ENCODE measurements around the gene NIPBL. TPM values are rescaled to one million over a fixed set of nuclear protein-coding genes. Genes with fewer than 3 reads are reported as not detected.
"Not testable (repeated sequence)": the region's sequence is repeated elsewhere in the genome, so short reads cannot be mapped to it uniquely, and the experiment has no call there.

The NIPBL gene
- total and polyA plus RNA-seq, 5 experiments from 2014 or later, result 13.8 to 127 (median 36.4) TPM

GRCh38 chr5:36965179-36965578, 88.6 kb downstream of the NIPBL start:
- Mint-ChIP-seq H3K9me3 (peaks cover 0 to 3% (median 0%) of the 10 kb centered on the region in 9 donors), H3K4me3 (no peak overlapping the region), H3K4me1 (peaks cover 0 to 2% (median 0%) of the 10 kb centered on the region in 4 donors), H3K27ac (peak overlapping the region in 4 of 10 donors; percentile 6 to 46 (median 7)), H3K36me3 (peaks cover 8 to 86% (median 32%) of the 10 kb centered on the region in 3 donors), H3K27me3 (no peaks in the 10 kb centered on the region)
- POLR2A ChIA-PET, result no interaction called here
- no peak for ATAC-seq
- DNase-seq, result no peak

- Mint-ChIP-seq H3K36me3 (peaks cover 14 to 83% (median 33%) of the 10 kb centered on the region in 3 donors), H3K9me3 (no peaks in the 10 kb centered on the region), H3K4me1 (peaks cover 0 to 7% (median 3%) of the 10 kb centered on the region in 4 donors), H3K27ac (peak overlapping the region in 1 of 10 donors; percentile 90), H3K4me3 (no peak overlapping the region), H3K27me3 (no peaks in the 10 kb centered on the region)
- no peak for DNase-seq
- POLR2A ChIA-PET, result no interaction called here
- ATAC-seq, result no peak
These were observed 93.3 kb downstream of the NIPBL start for GRCh38 chr5:36969700-36970395.

- Mint-ChIP-seq H3K27ac (no peak overlapping the region), H3K9me3 (peaks cover 0 to 22% (median 4%) of the 10 kb centered on the region in 9 donors), H3K27me3 (no peaks in the 10 kb centered on the region), H3K4me1 (peaks cover 17 to 46% (median 42%) of the 10 kb centered on the region in 4 donors), H3K36me3 (peaks cover 28 to 71% (median 62%) of the 10 kb centered on the region in 3 donors), H3K4me3 (peak overlapping the region in 4 of 10 donors; percentile 4 to 30 (median 11))
- DNase-seq, result no peak
- ATAC-seq, result no peak
- POLR2A ChIA-PET, result no interaction called here
These were observed 101.6 kb downstream of the NIPBL start for GRCh38 chr5:36978196-36978595.

DNA sequence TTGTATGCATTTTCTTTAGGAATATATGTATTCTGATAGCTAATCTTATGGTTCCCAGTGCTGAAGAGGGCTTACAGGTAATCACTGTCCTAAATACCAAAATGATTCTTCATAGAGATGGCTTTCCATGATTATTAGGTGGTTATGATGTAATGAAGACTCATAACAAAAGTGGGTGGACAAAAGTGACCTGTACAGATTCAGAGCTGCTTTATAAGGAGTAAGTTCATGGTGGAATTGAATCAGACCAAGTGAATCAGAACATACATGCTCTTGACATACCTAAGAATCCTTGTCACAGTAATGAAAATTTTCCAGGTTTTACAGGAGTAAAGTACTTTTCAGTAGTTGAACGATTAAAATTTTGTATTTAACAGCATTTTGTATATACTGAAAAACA, 105.6 kb downstream of the NIPBL start:
- H3K4me3 Mint-ChIP-seq, result no peak overlapping the region
- H3K36me3 Mint-ChIP-seq, result peaks cover 29 to 66% (median 54%) of the 10 kb centered on the region in 3 donors
- no peaks in the 10 kb centered on the region for H3K27me3 Mint-ChIP-seq
- peaks cover 0 to 21% (median 4%) of the 10 kb centered on the region in 9 donors for H3K9me3 Mint-ChIP-seq
- no peak for ATAC-seq
- POLR2A ChIA-PET, result no interaction called here
- peaks cover 20 to 57% (median 51%) of the 10 kb centered on the region in 4 donors for H3K4me1 Mint-ChIP-seq
- H3K27ac Mint-ChIP-seq, result no peak overlapping the region
- DNase-seq, result no peak

DNA sequence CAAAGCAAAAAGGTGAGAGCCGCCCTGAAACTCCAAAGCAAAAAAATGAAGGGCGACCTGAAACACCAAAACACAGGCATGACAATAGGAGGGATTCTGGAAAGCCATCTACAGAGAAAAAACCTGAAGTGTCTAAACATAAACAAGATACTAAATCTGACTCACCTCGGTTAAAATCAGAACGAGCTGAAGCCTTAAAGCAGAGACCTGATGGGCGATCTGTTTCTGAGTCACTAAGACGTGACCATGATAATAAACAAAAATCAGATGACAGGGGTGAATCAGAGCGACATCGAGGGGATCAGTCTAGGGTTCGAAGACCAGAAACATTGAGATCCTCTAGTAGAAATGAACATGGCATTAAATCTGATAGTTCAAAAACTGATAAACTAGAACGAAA, 108.8 kb downstream of the NIPBL start:
- peaks cover 21 to 61% (median 48%) of the 10 kb centered on the region in 4 donors for H3K4me1 Mint-ChIP-seq
- peak overlapping the region in 3 of 10 donors; percentile 3 to 53 (median 31) for H3K27ac Mint-ChIP-seq
- no peaks in the 10 kb centered on the region for H3K9me3 Mint-ChIP-seq
- H3K27me3 Mint-ChIP-seq, result no peaks in the 10 kb centered on the region
- POLR2A ChIA-PET, result no interaction called here
- DNase-seq (no peak), ATAC-seq (no peak)
- no peak overlapping the region for H3K4me3 Mint-ChIP-seq
- peaks cover 13 to 54% (median 28%) of the 10 kb centered on the region in 3 donors for H3K36me3 Mint-ChIP-seq

GRCh38 chr5:36988396-36988795, 111.8 kb downstream of the NIPBL start:
- Mint-ChIP-seq H3K4me1 (peaks cover 19 to 50% (median 46%) of the 10 kb centered on the region in 4 donors), H3K9me3 (no peaks in the 10 kb centered on the region), H3K4me3 (no peak overlapping the region), H3K36me3 (peaks cover 13 to 50% (median 18%) of the 10 kb centered on the region in 3 donors), H3K27me3 (no peaks in the 10 kb centered on the region), H3K27ac (peak overlapping the region in 3 of 10 donors; percentile 2 to 59 (median 49))
- POLR2A ChIA-PET, result interaction anchor here (0.6 kb wide), 1 partner anchor 20 kb away, joined by 3 read pairs; no protein-coding TSS in a partner anchor
- ATAC-seq (no peak), DNase-seq (no peak)

GRCh38 chr5:36998578-36998977, 122.0 kb downstream of the NIPBL start:
- Mint-ChIP-seq H3K36me3 (peaks cover 3 to 80% (median 19%) of the 10 kb centered on the region in 3 donors), H3K27me3 (no peaks in the 10 kb centered on the region), H3K9me3 (no peaks in the 10 kb centered on the region), H3K27ac (peak overlapping the region in 4 of 10 donors; percentile 11 to 25 (median 18)), H3K4me1 (peaks cover 0 to 6% (median 3%) of the 10 kb centered on the region in 4 donors), H3K4me3 (no peak overlapping the region)
- POLR2A ChIA-PET, result interaction anchor here (0.9 kb wide), 1 partner anchor 11 kb away, joined by 4 read pairs; no protein-coding TSS in a partner anchor
- ATAC-seq (no peak), DNase-seq (no peak)

DNA sequence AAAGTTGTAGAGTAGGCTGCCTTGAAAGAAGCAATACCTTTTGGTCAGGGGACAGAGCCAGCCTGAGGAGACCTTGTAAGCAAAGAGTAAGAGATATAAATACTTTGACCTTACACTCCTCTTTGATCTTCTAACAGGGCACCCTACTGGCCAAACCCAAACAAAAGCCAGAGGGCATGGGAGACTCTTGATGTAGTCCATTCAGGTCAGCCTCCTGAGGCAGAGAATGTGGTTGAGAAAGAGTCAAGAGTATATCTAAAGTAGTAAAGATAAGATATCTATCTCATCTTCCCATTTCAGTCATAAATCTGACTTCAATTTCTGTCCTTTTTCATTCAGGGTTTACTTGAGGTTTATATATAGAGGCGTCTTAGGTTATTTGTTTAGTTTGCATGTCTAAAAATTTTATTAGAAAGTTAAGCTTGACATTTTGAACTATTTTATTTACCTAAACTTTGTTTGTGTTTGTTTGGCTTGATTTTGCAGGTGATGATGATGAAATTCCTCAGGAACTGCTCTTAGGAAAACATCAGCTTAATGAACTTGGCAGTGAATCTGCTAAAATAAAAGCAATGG, 125.7 kb downstream of the NIPBL start:
- POLR2A ChIA-PET, result no interaction called here
- H3K4me1 Mint-ChIP-seq, result peaks cover 0 to 2% (median 0%) of the 10 kb centered on the region in 4 donors
- no peak for ATAC-seq
- peaks cover 3 to 74% (median 18%) of the 10 kb centered on the region in 3 donors for H3K36me3 Mint-ChIP-seq
- H3K27me3 Mint-ChIP-seq, result no peaks in the 10 kb centered on the region
- no peak overlapping the region for H3K4me3 Mint-ChIP-seq
- peak overlapping the region in 5 of 10 donors; percentile 6 to 70 (median 51) for H3K27ac Mint-ChIP-seq
- no peak for DNase-seq
- H3K9me3 Mint-ChIP-seq, result no peaks in the 10 kb centered on the region

DNA sequence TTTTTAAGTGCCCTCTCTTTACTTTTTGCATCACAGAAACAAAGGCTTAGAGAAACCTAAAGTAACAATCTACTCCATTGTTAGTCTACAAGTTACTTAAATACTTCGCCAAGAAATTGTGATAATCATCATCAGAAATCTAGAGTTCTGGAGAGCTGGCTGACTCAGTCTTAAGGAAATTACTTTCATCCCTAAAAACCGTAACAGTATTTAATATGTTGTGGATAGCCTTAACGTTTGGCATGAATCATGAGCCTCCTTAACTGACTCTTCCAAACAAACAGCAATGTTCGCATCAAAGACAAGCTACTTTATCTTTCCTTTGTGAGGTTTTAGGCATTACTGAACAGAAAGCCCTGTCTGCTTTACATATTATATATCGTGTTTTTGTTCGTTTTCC, 128.7 kb downstream of the NIPBL start:
- H3K9me3 Mint-ChIP-seq, result no peaks in the 10 kb centered on the region
- ATAC-seq (no peak), DNase-seq (no peak)
- POLR2A ChIA-PET, result no interaction called here
- H3K36me3 Mint-ChIP-seq, result peaks cover under 1 to 71% (median 13%) of the 10 kb centered on the region in 3 donors
- H3K27ac Mint-ChIP-seq, result no peak overlapping the region
- H3K4me3 Mint-ChIP-seq, result no peak overlapping the region
- no peaks in the 10 kb centered on the region for H3K4me1 Mint-ChIP-seq
- no peaks in the 10 kb centered on the region for H3K27me3 Mint-ChIP-seq

DNA sequence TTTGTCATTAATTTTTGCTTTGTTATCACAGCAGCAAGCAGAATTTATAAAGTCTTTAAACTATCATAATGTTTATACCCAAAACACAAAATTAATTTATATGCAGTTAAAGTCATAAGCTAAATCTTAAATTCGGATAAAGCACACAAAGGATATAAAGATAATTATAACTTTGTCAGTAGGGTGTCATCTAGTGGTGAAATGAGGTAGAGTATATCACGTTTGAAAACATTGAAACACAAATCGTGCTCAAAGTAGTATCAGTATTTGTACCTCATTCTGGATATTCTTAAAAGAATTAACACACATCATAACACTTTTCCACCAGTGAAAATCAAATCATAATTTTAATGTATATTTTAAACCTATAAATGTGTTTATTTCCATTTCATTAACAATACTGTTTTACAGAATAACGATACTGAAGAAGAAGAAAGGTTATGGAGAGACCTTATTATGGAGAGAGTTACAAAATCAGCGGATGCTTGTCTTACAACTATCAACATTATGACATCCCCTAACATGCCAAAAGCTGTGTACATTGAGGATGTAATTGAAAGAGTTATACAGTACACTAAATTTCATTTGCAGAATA, 129.5 kb downstream of the NIPBL start:
- DNase-seq, result peak in 3 of 10 donors; percentile 2 to 17 (median 3)
- Mint-ChIP-seq H3K4me3 (no peak overlapping the region), H3K9me3 (no peaks in the 10 kb centered on the region), H3K27me3 (no peaks in the 10 kb centered on the region), H3K27ac (no peak overlapping the region), H3K4me1 (no peaks in the 10 kb centered on the region), H3K36me3 (peaks cover 0 to 68% (median 14%) of the 10 kb centered on the region in 3 donors)
- POLR2A ChIA-PET, result no interaction called here
- no peak for ATAC-seq

DNA sequence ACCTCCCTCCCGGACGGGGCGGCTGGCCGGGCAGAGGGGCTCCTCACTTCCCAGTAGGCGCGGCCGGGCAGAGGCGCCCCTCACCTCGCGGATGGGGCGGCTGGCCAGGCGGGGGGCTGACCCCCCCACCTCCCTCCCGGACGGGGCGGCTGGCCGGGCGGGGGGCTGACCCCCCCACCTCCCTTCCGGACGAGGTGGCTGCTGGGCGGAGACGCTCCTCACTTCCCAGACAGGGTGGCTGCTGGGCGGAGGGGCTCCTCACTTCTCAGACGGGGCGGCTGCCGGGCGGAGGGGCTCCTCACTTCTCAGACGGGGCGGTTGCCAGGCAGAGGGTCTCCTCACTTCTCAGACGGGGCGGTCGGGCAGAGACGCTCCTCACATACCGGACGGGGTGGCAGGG, 136.6 kb downstream of the NIPBL start:
- ATAC-seq, H3K9me3 Mint-ChIP-seq, H3K27ac Mint-ChIP-seq, H3K4me1 Mint-ChIP-seq, H3K4me3 Mint-ChIP-seq, DNase-seq, H3K27me3 Mint-ChIP-seq, POLR2A ChIA-PET: not testable (repeated sequence)
- peaks cover 0 to 69% (median 16%) of the 10 kb centered on the region in 3 donors for H3K36me3 Mint-ChIP-seq

DNA sequence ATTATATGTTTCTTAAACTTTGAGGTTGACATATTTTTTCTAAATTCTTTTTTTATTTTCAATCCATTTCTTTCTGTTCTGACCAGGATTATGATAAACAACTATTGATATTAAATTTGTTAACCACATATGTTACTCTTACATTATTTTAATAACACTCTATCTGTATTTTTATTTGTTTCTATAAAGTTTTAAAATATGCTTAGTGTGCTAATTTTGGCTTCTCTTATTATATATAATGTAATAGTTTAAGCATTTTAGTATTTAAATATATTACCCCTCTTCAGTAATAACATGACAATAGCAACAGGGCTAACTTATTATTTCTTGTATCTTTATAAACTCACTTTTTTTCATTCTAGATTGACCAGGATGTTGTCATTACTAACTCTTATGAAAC, 137.8 kb downstream of the NIPBL start:
- Mint-ChIP-seq H3K4me3 (no peak overlapping the region), H3K27me3 (no peaks in the 10 kb centered on the region), H3K36me3 (peaks cover 0 to 72% (median 16%) of the 10 kb centered on the region in 3 donors), H3K9me3 (no peaks in the 10 kb centered on the region), H3K27ac (no peak overlapping the region), H3K4me1 (no peaks in the 10 kb centered on the region)
- DNase-seq (no peak), ATAC-seq (no peak)
- POLR2A ChIA-PET, result no interaction called here
